Stomach (tissue), 9 donors: ENCODE results near the gene ROBO1. TPM values are rescaled to one million over a fixed set of nuclear protein-coding genes. Genes with fewer than 3 reads are reported as not detected.

Source experiments
- DNase-seq, 2 donors: peaks; one replicate each; pipeline versions ENCODE4 v3.0.0 to v3.0.0-alpha.2; 2013 to 2019
- H3K27ac ChIP-seq, 5 donors: fragments of 200-600 bp in 4 of 5; sonication (generic) in 4 of 5; one replicate each; pipeline ENCODE4 v1.5.1; 2013 to 2019; ENCODE audit warnings: mild to moderate bottlenecking in 1 of 5, moderate library complexity in 1 of 5
- H3K27me3 ChIP-seq, 3 donors: fragments of 200-600 bp; sonication (generic); one replicate each; pipeline ENCODE4 v1.5.1; 2017 to 2019; ENCODE audit warnings: mixed run types in 1 of 3
- H3K36me3 ChIP-seq, 4 donors: fragments of 200-600 bp; sonication (generic); 1 replicate in 3 of 4; 2 replicates in 1 of 4; pipeline ENCODE4 v1.5.1; 2016 to 2019
- H3K4me1 ChIP-seq, 4 donors: fragments of 200-600 bp; sonication (generic); one replicate each; pipeline ENCODE4 v1.5.1; 2016 to 2019
- H3K4me3 ChIP-seq, 4 donors: fragments of 200-600 bp; sonication (generic) in 3 of 4; one replicate each; pipeline ENCODE4 v1.5.1; 2016 to 2019; ENCODE audit warnings: mild to moderate bottlenecking in 1 of 4
- H3K9me3 ChIP-seq, 4 donors: fragments of 200-600 bp; sonication (generic); one replicate each; pipeline ENCODE4 v1.5.1; 2016 to 2019
- EP300 ChIP-seq: sonication (generic); formaldehyde crosslinking; IDR thresholded peaks from one replicate; pipeline ENCODE4 v1.6.1; 2017; ENCODE audit warnings: antibody characterized with exemption
- POLR2A ChIP-seq, 4 donors: fragments of 450-650 bp; IDR thresholded peaks; one replicate each; pipeline ENCODE4 v1.6.1; 2016; ENCODE audit warnings: antibody characterized with exemption in 4 of 4, control low read depth in 2 of 4, mild to moderate bottlenecking in 1 of 4, moderate library complexity in 1 of 4
- POLR2AphosphoS5 ChIP-seq, 3 donors: sonication (generic); formaldehyde crosslinking; IDR thresholded peaks; one replicate each; pipeline ENCODE4 v1.6.1; 2016; ENCODE audit warnings: antibody characterized with exemption in 3 of 3
- WGBS, 5 donors: extraction: QIAGEN DNeasy Blood & Tissue Kit in 3 of 5; methylation state at CpG; one replicate each; pipeline versions ENCODE4 v1.1.5 to v1.1.7; 2013 to 2018; 5-methylcytosine and 5-hydroxymethylcytosine counted together
- intact Hi-C: fragments of 100-400 bp; cut with DNase I; formaldehyde crosslinking; loops from one replicate; pipeline ENCODE4 v1.15.1; 2023; ENCODE audit warnings: low total_unique reads
- polyA plus RNA-seq, 3 donors: library from polyadenylated mRNA; stranded (reverse); fragments of 200-250 nt; gene quantifications; one replicate each; pipeline ENCODE4 v1.2.3, GENCODE V29; 2013
- total RNA-seq, 5 donors: library from RNA; depleted of rRNA; stranded (reverse); fragments of >200 nt; gene quantifications; one replicate each; pipeline versions ENCODE4 v1.1.0 to v1.2.3, GENCODE V29; 2014 to 2016
- TF ChIP-seq, protein P1 (sequence below), 7 experiments: fragments of 450-650 bp in 4 of 7; fragments of 200-600 bp in 3 of 7; sonication (generic) in 3 of 7; IDR thresholded peaks; one replicate each; pipeline ENCODE4 v1.5.1; 2016 to 2019; ENCODE audit warnings: antibody characterized with exemption in 7 of 7, control low read depth in 2 of 7, mild to moderate bottlenecking in 1 of 7
- donor health status: healthy with polysubstance abuse.
- donor health status: Bipolar disorder and iron deficiency.
- donor health status: healthy.

The ROBO1 gene
- total and polyA plus RNA-seq, 8 donors: 2.0 to 174 (median 4.5) TPM

DNA sequence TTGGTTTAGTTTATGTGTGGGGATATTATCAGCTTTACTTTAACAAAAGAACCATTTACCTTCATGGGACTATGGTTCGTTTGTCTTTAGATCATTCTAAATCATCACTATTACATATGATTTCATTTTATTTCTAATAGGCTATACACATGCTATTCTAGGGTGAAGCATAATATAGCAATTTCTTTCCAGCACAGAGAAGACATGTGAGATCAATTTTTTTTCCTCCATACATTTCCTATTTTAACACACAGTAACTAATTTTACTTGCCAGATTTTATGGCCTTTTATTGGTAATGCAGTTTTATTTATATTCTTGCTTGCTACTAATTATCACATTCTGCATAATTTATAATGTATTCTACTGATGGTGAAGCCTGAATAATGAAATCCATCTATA is 287.1 kb downstream of the ROBO1 start:
- no peaks in the 10 kb centered on the region for H3K9me3 ChIP-seq
- H3K4me3 ChIP-seq: no peak overlapping the region
- DNase-seq: no peak
- H3K27ac ChIP-seq: no peak overlapping the region
- H3K27me3 ChIP-seq: no peaks in the 10 kb centered on the region
- TF ChIP-seq EP300: no peak
- TF ChIP-seq, protein P1, sequence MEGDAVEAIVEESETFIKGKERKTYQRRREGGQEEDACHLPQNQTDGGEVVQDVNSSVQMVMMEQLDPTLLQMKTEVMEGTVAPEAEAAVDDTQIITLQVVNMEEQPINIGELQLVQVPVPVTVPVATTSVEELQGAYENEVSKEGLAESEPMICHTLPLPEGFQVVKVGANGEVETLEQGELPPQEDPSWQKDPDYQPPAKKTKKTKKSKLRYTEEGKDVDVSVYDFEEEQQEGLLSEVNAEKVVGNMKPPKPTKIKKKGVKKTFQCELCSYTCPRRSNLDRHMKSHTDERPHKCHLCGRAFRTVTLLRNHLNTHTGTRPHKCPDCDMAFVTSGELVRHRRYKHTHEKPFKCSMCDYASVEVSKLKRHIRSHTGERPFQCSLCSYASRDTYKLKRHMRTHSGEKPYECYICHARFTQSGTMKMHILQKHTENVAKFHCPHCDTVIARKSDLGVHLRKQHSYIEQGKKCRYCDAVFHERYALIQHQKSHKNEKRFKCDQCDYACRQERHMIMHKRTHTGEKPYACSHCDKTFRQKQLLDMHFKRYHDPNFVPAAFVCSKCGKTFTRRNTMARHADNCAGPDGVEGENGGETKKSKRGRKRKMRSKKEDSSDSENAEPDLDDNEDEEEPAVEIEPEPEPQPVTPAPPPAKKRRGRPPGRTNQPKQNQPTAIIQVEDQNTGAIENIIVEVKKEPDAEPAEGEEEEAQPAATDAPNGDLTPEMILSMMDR (IDR thresholded peaks at IDR 0.05): no peak
- no peak for TF ChIP-seq POLR2A (IDR thresholded peaks at IDR 0.05)
- TF ChIP-seq POLR2AphosphoS5 (IDR thresholded peaks at IDR 0.05): no peak
- WGBS, 5 donors: 39 to 58% (median 53%) methylated on average over 1 of the region's 1 CpG
- H3K36me3 ChIP-seq: no peaks in the 10 kb centered on the region
- no peaks in the 10 kb centered on the region for H3K4me1 ChIP-seq
- intact Hi-C loops: no loop called here

DNA sequence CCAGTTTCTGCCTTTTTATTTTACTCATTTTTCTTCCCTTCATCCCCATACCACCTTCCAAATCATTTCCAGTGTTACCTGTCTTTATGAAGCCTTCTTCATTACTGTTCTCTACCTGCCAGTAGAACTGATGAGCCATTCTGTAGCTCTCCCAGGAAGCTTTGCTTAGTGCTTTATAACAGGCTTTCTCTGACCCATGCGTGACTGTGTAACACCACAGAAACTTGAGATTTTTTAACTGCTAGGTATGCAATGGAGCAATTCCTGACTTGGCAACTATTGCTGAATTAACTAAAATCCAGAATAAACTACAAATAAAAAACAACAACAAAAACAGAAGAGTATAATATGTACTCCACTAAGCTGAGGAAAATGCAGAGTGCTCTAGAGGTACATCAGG is 289.2 kb downstream of the ROBO1 start:
- WGBS, 5 donors: 72 to 92% (median 83%) methylated on average over 1 of the region's 1 CpG
- Histone ChIP-seq H3K36me3 (no peaks in the 10 kb centered on the region), H3K4me1 (no peaks in the 10 kb centered on the region), H3K27me3 (no peaks in the 10 kb centered on the region), H3K4me3 (no peak overlapping the region), H3K9me3 (no peaks in the 10 kb centered on the region), H3K27ac (no peak overlapping the region)
- no peak for DNase-seq
- TF ChIP-seq, protein P1 (IDR thresholded peaks at IDR 0.05): no peak
- TF ChIP-seq POLR2AphosphoS5 (IDR thresholded peaks at IDR 0.05) (no peak), EP300 (no peak), POLR2A (IDR thresholded peaks at IDR 0.05) (no peak)
- intact Hi-C loops: no loop called here

DNA sequence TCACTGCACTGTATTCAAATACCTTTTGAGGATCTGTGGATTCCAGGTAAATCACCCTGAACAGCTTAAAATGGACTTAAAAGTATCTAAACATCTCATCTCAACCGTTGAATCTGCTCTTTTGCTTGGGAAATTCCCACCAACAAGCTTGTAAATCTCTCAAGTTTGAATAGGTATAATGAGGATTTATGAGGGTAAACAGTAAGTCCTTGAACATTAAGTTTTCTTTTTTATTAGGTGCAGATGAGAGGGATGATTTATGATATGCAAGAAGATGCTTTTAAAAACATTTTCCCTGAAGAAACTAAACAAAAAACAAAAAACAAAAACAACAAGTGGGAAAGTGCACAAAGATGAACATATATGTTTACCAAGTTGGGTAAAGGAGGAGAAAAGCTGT is 290.6 kb downstream of the ROBO1 start:
- intact Hi-C loops: no loop called here
- no peaks in the 10 kb centered on the region for H3K4me1 ChIP-seq
- DNase-seq: no peak
- no peaks in the 10 kb centered on the region for H3K27me3 ChIP-seq
- no peak overlapping the region for H3K4me3 ChIP-seq
- no peaks in the 10 kb centered on the region for H3K9me3 ChIP-seq
- H3K36me3 ChIP-seq: no peaks in the 10 kb centered on the region
- H3K27ac ChIP-seq: no peak overlapping the region
- 31 to 53% (median 35%) methylated on average over 1 of the region's 1 CpG for WGBS, 5 donors
- TF ChIP-seq POLR2AphosphoS5 (IDR thresholded peaks at IDR 0.05) (no peak), EP300 (no peak), POLR2A (IDR thresholded peaks at IDR 0.05) (no peak)
- TF ChIP-seq, protein P1 (IDR thresholded peaks at IDR 0.05): no peak

DNA sequence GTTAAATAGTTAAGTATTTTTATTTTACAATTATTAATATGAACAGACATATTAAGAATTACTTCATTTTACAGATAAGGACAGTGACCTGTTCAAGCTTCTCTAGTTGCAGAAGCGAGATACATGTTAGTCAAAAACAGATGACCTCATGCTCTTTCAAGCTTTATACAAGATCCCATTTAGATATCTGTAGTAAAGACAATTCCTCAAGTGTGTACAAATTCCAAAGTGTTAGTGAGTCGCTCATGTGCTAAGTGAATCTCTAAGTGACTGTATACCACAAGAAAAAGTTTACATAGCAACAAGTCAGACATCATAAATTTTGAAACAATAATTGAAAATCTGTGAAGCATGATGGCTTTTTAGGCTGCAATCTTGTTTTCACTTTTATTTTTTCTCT is 293.8 kb downstream of the ROBO1 start:
- no peak for TF ChIP-seq POLR2AphosphoS5 (IDR thresholded peaks at IDR 0.05)
- TF ChIP-seq, protein P1 (IDR thresholded peaks at IDR 0.05): no peak
- no peak overlapping the region for H3K4me3 ChIP-seq

More for the DNA sequence above, 293.8 kb downstream of the ROBO1 start:
- no peak overlapping the region for H3K27ac ChIP-seq
- H3K9me3 ChIP-seq: no peaks in the 10 kb centered on the region
- H3K4me1 ChIP-seq: no peaks in the 10 kb centered on the region
- intact Hi-C loops: no loop called here
- no peak for DNase-seq
- 64 to 77% (median 69%) methylated on average over 2 of the region's 2 CpGs for WGBS, 5 donors
- H3K27me3 ChIP-seq: no peaks in the 10 kb centered on the region
- H3K36me3 ChIP-seq: no peaks in the 10 kb centered on the region
